GM10248 (cell line): ENCODE data around the gene PDE6A.

ENCODE experiments used
- CTCF ChIA-PET: fragments of 300-600 bp; sonication (Branson Sonifier 250); formaldehyde crosslinking; extraction: SDS; loops from one replicate; lab custom pipeline; 2021; ENCODE audit warnings: antibody characterized with exemption; lab: Yijun Ruan, JAX
- POLR2A ChIA-PET: fragments of 350-650 bp; sonication (Branson Sonifier 250); formaldehyde crosslinking; extraction: SDS; loops from one replicate; lab custom pipeline; 2020; ENCODE audit warnings: antibody characterized with exemption; lab: Yijun Ruan, JAX
- DNase-seq: peaks from one replicate; pipeline ENCODE4 v3.0.0; 2012; ENCODE audit errors: extremely low spot score
- CTCF ChIP-seq: IDR thresholded peaks from 2 replicates; pipeline ENCODE4 v1.5.1; 2012; ENCODE audit warnings: mild to moderate bottlenecking, low read depth; ENCODE audit errors: extremely low read depth, missing control alignments, control extremely low read depth

Gene PDE6A

GRCh38 chr5:149829954-149830353 lies 114.6 kb downstream of the PDE6A start:
- ChIA-PET CTCF (interaction anchor here (0.6 to 56.4 kb wide), 18 partner anchors 5 to 219 kb away, joined by 3 to 1145 read pairs (median 8); no protein-coding TSS in a partner anchor), POLR2A (interaction anchor here (0.6 to 2.3 kb wide), 4 partner anchors 24 to 188 kb away, joined by 4 to 9 read pairs (median 6); no protein-coding TSS in a partner anchor)
- DNase-seq, result peak; percentile 24
- TF ChIP-seq CTCF, result no peak

- peak; percentile 82 for TF ChIP-seq CTCF
- DNase-seq, result peak; percentile 84
- ChIA-PET CTCF (interaction anchor here (0.7 to 56.4 kb wide), 36 partner anchors 6 to 218 kb away, joined by 3 to 1145 read pairs (median 4); partner anchors contain the start of gene PPARGC1B), POLR2A (interaction anchor here (0.6 to 2.3 kb wide), 2 partner anchors 22 to 51 kb away, joined by 6 read pairs; no protein-coding TSS in a partner anchor)
Observed at GRCh38 chr5:149828161-149829011, 116.2 kb downstream of the PDE6A start.

GRCh38 chr5:149827546-149827945 lies 117.0 kb downstream of the PDE6A start:
- ChIA-PET POLR2A (interaction anchor here (2.3 kb wide), 1 partner anchor 22 kb away, joined by 6 read pairs; no protein-coding TSS in a partner anchor), CTCF (interaction anchor here (0.8 to 56.4 kb wide), 25 partner anchors 7 to 209 kb away, joined by 3 to 1145 read pairs (median 5); partner anchors contain the start of gene PPARGC1B)
- DNase-seq, result no peak
- no peak for TF ChIP-seq CTCF

GRCh38 chr5:149827086-149827485 lies 117.5 kb downstream of the PDE6A start:
- CTCF ChIA-PET, result interaction anchor here (1.0 to 56.4 kb wide), 17 partner anchors 8 to 208 kb away, joined by 3 to 1145 read pairs (median 9); partner anchors contain the start of gene PPARGC1B
- DNase-seq, result no peak
- no peak for TF ChIP-seq CTCF
- POLR2A ChIA-PET, result no interaction called here

- DNase-seq, result no peak
- POLR2A ChIA-PET, result no interaction called here
- no peak for TF ChIP-seq CTCF
Observed at GRCh38 chr5:149826574-149826973, 118.0 kb downstream of the PDE6A start.

GRCh38 chr5:149824846-149825245 lies 119.7 kb downstream of the PDE6A start:
- ChIA-PET POLR2A (interaction anchor here (1.4 kb wide), 1 partner anchor 20 kb away, joined by 3 read pairs; no protein-coding TSS in a partner anchor), CTCF (interaction anchor here (0.7 to 56.4 kb wide), 5 partner anchors 8 to 188 kb away, joined by 3 to 1145 read pairs (median 86); no protein-coding TSS in a partner anchor)
- DNase-seq, result no peak
- TF ChIP-seq CTCF, result no peak

More at GRCh38 chr5:149826574-149826973, 118.0 kb downstream of the PDE6A start:
- CTCF ChIA-PET, result interaction anchor here (1.0 to 56.4 kb wide), 16 partner anchors 8 to 208 kb away, joined by 3 to 1145 read pairs (median 9); partner anchors contain the start of gene PPARGC1B
